Fibroblast of mammary gland (primary cell): ENCODE measurements around the gene SLC35F3.
"Not testable (repeated sequence)": the region's sequence is repeated elsewhere in the genome, so short reads cannot be mapped to it uniquely, and the experiment has no call there.

Experiments
- DNase-seq: peaks from one replicate; pipeline ENCODE4 v3.0.0-alpha.2; 2010; ENCODE audit warnings: low read depth
- H3K4me3 ChIP-seq: 2 replicates; pipeline ENCODE4 v1.5.1; 2011; ENCODE audit warnings: low read depth, mild to moderate bottlenecking, low read length, moderate library complexity; ENCODE audit not compliant: control insufficient read depth
- CTCF ChIP-seq: conservative IDR thresholded peaks from 2 replicates; pipeline ENCODE4 v1.5.1; 2011; ENCODE audit warnings: low read depth, low read length, inconsistent platforms; ENCODE audit not compliant: control insufficient read depth, insufficient read depth

Gene SLC35F3

GRCh38 chr1:234241941-234242490, 337.5 kb downstream of the SLC35F3 start:
- no peak for DNase-seq
- TF ChIP-seq CTCF: no peak
- H3K4me3 ChIP-seq: no peak overlapping the region

GRCh38 chr1:234243521-234244260, 339.2 kb downstream of the SLC35F3 start:
- H3K4me3 ChIP-seq: no peak overlapping the region
- no peak for DNase-seq
- no peak for TF ChIP-seq CTCF

GRCh38 chr1:234244482-234244881, 340.0 kb downstream of the SLC35F3 start:
- TF ChIP-seq CTCF: no peak
- no peak overlapping the region for H3K4me3 ChIP-seq
- DNase-seq: no peak

- no peak for DNase-seq
These were observed 342.2 kb downstream of the SLC35F3 start for GRCh38 chr1:234246638-234247116.

GRCh38 chr1:234247746-234248145, 343.3 kb downstream of the SLC35F3 start:
- DNase-seq, H3K4me3 ChIP-seq: not testable (repeated sequence)

More at GRCh38 chr1:234246638-234247116, 342.2 kb downstream of the SLC35F3 start:
- H3K4me3 ChIP-seq: no peak overlapping the region
- no peak for TF ChIP-seq CTCF

GRCh38 chr1:234250747-234251146, 346.3 kb downstream of the SLC35F3 start:
- H3K4me3 ChIP-seq: no peak overlapping the region
- TF ChIP-seq CTCF: no peak
- DNase-seq: no peak

- no peak for TF ChIP-seq CTCF
- no peak for DNase-seq
- no peak overlapping the region for H3K4me3 ChIP-seq
These were observed 349.3 kb downstream of the SLC35F3 start for GRCh38 chr1:234253732-234254131.
